ENCODE measurements around the gene PIGQ.

- TF ChIP-seq POLR2A (IDR thresholded peaks at IDR 0.05; ENCODE audit: low read depth, low read length) (0 out of 2 replicates have a peak, but pooled peaks have one; percentile 2), POLR2AphosphoS5 (IDR thresholded peaks at IDR 0.05; ENCODE audit: low read depth, low read length) (no peak)
These were observed 1.1 kb upstream of the PIGQ start for GRCh38 chr16:568401-569258.
